IPS-20b (cell line): ENCODE measurements around the gene GIT2.

ENCODE experiments used
- H3K27ac ChIP-seq: one replicate; pipeline ENCODE4 v1.5.1; 2013; ENCODE audit warnings: low read length
- H3K27me3 ChIP-seq: 2 replicates; pipeline ENCODE4 v1.6.1; 2013; ENCODE audit warnings: mild to moderate bottlenecking, low read length, inconsistent platforms; ENCODE audit not compliant: insufficient read depth
- H3K36me3 ChIP-seq: 2 replicates; pipeline ENCODE4 v1.6.1; 2013; ENCODE audit warnings: low read depth, mild to moderate bottlenecking, inconsistent platforms, low read length, moderate library complexity; ENCODE audit not compliant: insufficient read depth
- H3K4me1 ChIP-seq: 2 replicates; pipeline ENCODE4 v1.6.1; 2013; ENCODE audit warnings: mild to moderate bottlenecking, control low read depth, inconsistent platforms, low read length, moderate library complexity; ENCODE audit not compliant: insufficient read depth
- H3K4me3 ChIP-seq: 2 replicates; pipeline ENCODE4 v1.5.1; 2013; ENCODE audit warnings: mild to moderate bottlenecking, low read length, inconsistent platforms
- H3K9ac ChIP-seq: 2 replicates; pipeline ENCODE4 v1.6.1; 2013; ENCODE audit warnings: low read depth, mild to moderate bottlenecking, inconsistent platforms, low read length, moderate library complexity
- H3K9me3 ChIP-seq: 2 replicates; pipeline ENCODE4 v1.6.1; 2013; ENCODE audit warnings: mild to moderate bottlenecking, low read depth, low read length, inconsistent platforms; ENCODE audit not compliant: insufficient read depth

Gene GIT2

GRCh38 chr12:109952160-109952858, 43.9 kb downstream of the GIT2 start:
- Histone ChIP-seq H3K4me1 (peaks cover 3% of the 10 kb centered on the region), H3K4me3 (no peak overlapping the region), H3K27me3 (no peaks in the 10 kb centered on the region), H3K36me3 (peaks cover 67% of the 10 kb centered on the region), H3K27ac (no peak overlapping the region), H3K9me3 (no peaks in the 10 kb centered on the region), H3K9ac (no peak overlapping the region)

DNA sequence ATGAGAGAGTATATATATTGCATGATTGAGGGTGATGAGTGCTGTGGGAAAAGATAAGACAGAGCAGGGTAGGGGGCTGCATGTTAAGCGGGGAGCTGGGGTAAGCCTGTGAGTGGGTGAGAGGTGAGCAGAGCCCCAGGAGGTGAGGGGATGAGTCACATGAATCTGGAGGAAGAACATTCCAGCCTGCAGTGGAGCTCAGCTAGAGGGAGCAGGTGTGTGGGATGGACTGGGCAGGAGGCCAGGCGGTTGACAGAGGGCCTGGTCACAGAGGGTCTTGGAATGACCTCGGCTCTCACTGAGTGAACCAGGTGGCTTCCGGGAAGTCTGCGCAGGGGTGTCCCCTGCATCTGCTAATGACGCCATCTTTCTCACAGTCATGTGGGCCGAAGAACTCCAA, 44.4 kb downstream of the GIT2 start:
- Histone ChIP-seq H3K4me3 (no peak overlapping the region), H3K4me1 (peaks cover 6% of the 10 kb centered on the region), H3K36me3 (peaks cover 68% of the 10 kb centered on the region), H3K9me3 (no peaks in the 10 kb centered on the region), H3K27me3 (no peaks in the 10 kb centered on the region), H3K27ac (no peak overlapping the region), H3K9ac (no peak overlapping the region)

GRCh38 chr12:109951136-109951535, 45.0 kb downstream of the GIT2 start:
- no peaks in the 10 kb centered on the region for H3K9me3 ChIP-seq
- H3K27ac ChIP-seq, result no peak overlapping the region
- H3K36me3 ChIP-seq, result peaks cover 64% of the 10 kb centered on the region
- H3K4me3 ChIP-seq, result no peak overlapping the region
- peaks cover 12% of the 10 kb centered on the region for H3K4me1 ChIP-seq
- H3K9ac ChIP-seq, result no peak overlapping the region
- no peaks in the 10 kb centered on the region for H3K27me3 ChIP-seq

GRCh38 chr12:109950625-109951024, 45.5 kb downstream of the GIT2 start:
- Histone ChIP-seq H3K27ac (no peak overlapping the region), H3K4me3 (no peak overlapping the region), H3K36me3 (peaks cover 64% of the 10 kb centered on the region), H3K9ac (no peak overlapping the region), H3K4me1 (peaks cover 15% of the 10 kb centered on the region), H3K27me3 (no peaks in the 10 kb centered on the region), H3K9me3 (no peaks in the 10 kb centered on the region)

DNA sequence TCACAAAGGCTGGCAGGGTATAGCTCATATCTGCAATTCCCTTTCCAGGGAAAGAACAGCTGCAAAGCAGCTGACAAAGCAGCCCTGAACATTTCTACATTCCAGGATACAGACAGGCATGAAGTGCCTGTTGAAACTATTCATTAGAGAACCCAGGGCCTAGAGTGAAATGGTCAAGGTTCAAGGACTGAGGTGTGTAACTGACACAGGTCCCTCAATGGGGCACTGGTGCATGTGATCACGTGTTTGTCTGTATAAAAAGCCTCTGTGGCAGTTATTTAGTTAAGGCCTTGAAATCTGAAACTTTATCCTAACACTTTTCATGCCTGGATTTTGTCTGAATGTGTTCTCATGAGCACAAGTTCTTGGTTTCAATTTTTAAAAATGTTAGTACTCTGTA, 47.1 kb downstream of the GIT2 start:
- H3K36me3 ChIP-seq, result peaks cover 64% of the 10 kb centered on the region
- H3K4me1 ChIP-seq, result peaks cover 26% of the 10 kb centered on the region
- H3K9me3 ChIP-seq, result no peaks in the 10 kb centered on the region
- H3K9ac ChIP-seq, result no peak overlapping the region
- H3K27ac ChIP-seq, result no peak overlapping the region
- no peaks in the 10 kb centered on the region for H3K27me3 ChIP-seq
- no peak overlapping the region for H3K4me3 ChIP-seq

- Histone ChIP-seq H3K27ac (no peak overlapping the region), H3K4me3 (no peak overlapping the region), H3K9me3 (no peaks in the 10 kb centered on the region), H3K9ac (peak overlapping the region; percentile 9; the same call in 1 of the 2 replicates), H3K36me3 (peaks cover 60% of the 10 kb centered on the region), H3K27me3 (no peaks in the 10 kb centered on the region), H3K4me1 (peaks cover 26% of the 10 kb centered on the region)
Measured at GRCh38 chr12:109948368-109948767, 47.8 kb downstream of the GIT2 start.

DNA sequence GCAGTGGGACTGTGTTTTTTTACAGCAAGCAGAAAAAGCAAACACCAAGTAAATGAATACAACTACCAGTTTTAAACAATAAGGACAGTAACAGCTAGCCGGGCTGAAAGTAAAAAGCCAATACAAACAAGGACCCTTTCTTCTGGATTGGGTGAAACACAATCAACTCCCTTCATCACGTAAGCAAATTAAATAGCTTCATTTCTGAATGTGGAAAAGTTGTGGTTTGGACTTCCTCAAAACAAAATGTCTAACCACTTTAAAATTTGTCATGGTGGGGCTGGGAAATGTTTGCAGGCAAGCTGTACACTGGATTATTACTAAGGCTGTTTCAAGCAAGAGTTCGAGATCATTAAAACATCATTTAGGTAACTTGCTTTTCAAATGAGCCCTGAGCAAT, 48.6 kb downstream of the GIT2 start:
- Histone ChIP-seq H3K27ac (no peak overlapping the region), H3K9ac (peak overlapping the region; percentile 12; the same call in 1 of the 2 replicates), H3K4me1 (peaks cover 26% of the 10 kb centered on the region), H3K4me3 (no peak overlapping the region), H3K36me3 (peaks cover 52% of the 10 kb centered on the region), H3K27me3 (no peaks in the 10 kb centered on the region), H3K9me3 (no peaks in the 10 kb centered on the region)

DNA sequence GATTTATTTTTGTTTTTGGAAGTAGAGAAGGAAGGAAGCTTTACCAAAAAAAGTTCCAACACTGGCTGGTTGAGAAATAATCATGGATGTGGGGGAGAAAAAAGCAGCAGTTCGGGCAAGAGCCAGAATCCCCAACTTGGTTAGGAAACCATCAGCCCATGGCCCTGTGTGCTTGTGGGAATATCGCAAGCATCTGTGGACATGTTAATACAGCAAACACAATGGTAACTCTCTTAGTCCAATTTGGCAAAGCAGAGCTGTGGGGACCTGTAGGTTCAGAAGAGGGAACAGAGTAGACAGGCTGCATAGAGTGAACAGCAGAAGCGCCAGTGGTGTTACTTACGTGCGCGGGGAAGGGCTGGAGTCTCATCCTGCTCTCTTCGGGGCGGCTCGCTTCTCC, 49.3 kb downstream of the GIT2 start:
- no peaks in the 10 kb centered on the region for H3K27me3 ChIP-seq
- H3K9me3 ChIP-seq, result no peaks in the 10 kb centered on the region
- H3K9ac ChIP-seq, result peak overlapping the region; percentile 46; the same call in 1 of the 2 replicates
- no peak overlapping the region for H3K27ac ChIP-seq
- peaks cover 46% of the 10 kb centered on the region for H3K36me3 ChIP-seq
- no peak overlapping the region for H3K4me3 ChIP-seq
- peaks cover 26% of the 10 kb centered on the region for H3K4me1 ChIP-seq

DNA sequence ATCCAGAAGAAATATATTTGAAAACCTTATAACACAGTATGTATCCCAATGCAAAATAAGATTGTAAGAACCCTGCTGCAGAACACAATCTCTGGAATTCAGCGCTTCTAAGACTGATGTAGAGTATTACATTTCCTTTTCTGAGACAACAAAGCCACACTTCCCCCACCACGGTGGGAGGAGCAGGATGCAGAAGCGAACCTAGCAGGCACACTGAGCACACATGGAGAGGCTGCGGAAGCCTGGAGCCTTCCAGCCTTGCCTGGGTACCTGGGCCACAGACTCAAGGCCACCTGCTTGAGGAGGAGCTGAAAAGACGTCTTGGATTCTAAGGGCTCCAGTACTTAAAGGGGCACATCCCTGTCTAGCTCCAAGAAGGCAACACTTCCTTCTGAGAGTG, 49.7 kb downstream of the GIT2 start:
- Histone ChIP-seq H3K9me3 (no peaks in the 10 kb centered on the region), H3K27me3 (no peaks in the 10 kb centered on the region), H3K9ac (peak overlapping the region; percentile 59; the same call in 1 of the 2 replicates), H3K4me3 (no peak overlapping the region; the same call in 1 of the 2 replicates), H3K36me3 (peaks cover 42% of the 10 kb centered on the region), H3K4me1 (peaks cover 26% of the 10 kb centered on the region), H3K27ac (no peak overlapping the region)

DNA sequence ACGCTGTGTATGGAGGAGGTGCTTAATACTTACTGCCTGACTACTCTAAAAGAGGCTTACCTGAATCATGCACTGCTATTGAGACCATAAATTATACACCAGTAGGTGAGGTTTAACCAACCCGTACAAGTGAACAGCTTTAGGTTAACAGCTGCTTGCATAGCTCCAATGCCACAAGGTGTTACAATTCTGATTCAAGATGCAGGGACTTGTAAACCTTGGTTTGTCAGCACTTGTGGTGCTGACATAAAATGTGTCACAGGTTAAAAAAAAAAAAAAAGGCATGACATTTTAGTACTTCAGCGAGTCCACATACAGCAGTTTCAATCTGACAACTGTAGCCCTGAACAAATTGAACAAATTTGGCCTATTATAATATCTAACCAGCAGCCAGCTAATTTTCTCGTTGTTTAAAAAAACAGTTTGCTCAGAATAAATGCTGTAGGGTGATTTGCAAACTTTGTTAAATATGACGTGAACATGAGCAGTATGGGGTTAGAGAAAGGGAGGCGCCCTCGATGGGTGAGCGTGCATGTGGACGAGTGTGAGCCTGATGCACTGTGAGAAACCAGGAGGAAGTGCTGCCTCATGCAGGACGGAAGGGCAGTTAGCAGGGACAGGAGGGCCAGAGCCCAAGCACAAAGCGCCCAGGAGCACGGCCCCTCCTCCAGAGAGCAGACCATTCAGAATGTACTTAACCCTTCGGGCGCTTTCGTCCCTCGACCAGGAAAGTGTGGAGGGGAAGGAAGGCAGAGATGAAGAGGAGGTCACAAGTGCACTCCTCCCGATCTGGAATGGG, 51.4 kb downstream of the GIT2 start:
- Histone ChIP-seq H3K4me3 (peak overlapping the region; percentile 46; the same call in 1 of the 2 replicates), H3K27me3 (no peaks in the 10 kb centered on the region), H3K4me1 (peaks cover 23% of the 10 kb centered on the region; the same call in 1 of the 2 replicates), H3K27ac (no peak overlapping the region), H3K36me3 (peaks cover 24% of the 10 kb centered on the region; the same call in 1 of the 2 replicates), H3K9me3 (no peaks in the 10 kb centered on the region), H3K9ac (peak overlapping the region; percentile 62; the same call in 1 of the 2 replicates)

GRCh38 chr12:109943811-109944210, 52.4 kb downstream of the GIT2 start:
- no peaks in the 10 kb centered on the region for H3K9me3 ChIP-seq

More at GRCh38 chr12:109943811-109944210, 52.4 kb downstream of the GIT2 start:
- Histone ChIP-seq H3K36me3 (peaks cover 20% of the 10 kb centered on the region), H3K9ac (no peak overlapping the region), H3K4me1 (peaks cover 23% of the 10 kb centered on the region; the same call in 1 of the 2 replicates), H3K4me3 (no peak overlapping the region), H3K27ac (no peak overlapping the region), H3K27me3 (no peaks in the 10 kb centered on the region)
